RKO (cell line): ENCODE measurements around the gene METTL18.
A peak's percentile ranks its signal among the peaks of the same experiment; 100 is the strongest.

Experiments
- DNase-seq: peaks from one replicate; pipeline ENCODE4 v3.0.0-alpha.2; 2016; ENCODE audit warnings: low spot score

Gene METTL18

GRCh38 chr1:169785267-169785666 is 9.4 kb downstream of the METTL18 start:
- DNase-seq = no peak

GRCh38 chr1:169784102-169784501 is 10.6 kb downstream of the METTL18 start:
- DNase-seq = no peak

- no peak for DNase-seq
These were observed 12.1 kb downstream of the METTL18 start for GRCh38 chr1:169782596-169782995.

- no peak for DNase-seq
These were observed 14.7 kb downstream of the METTL18 start for GRCh38 chr1:169779970-169780369.

GRCh38 chr1:169779150-169779549 is 15.6 kb downstream of the METTL18 start:
- DNase-seq = no peak

- DNase-seq = no peak
These were observed 18.3 kb downstream of the METTL18 start for GRCh38 chr1:169776440-169776839.

- DNase-seq = no peak
These were observed 26.5 kb downstream of the METTL18 start for GRCh38 chr1:169768161-169768560.

- DNase-seq = no peak
These were observed 29.0 kb downstream of the METTL18 start for GRCh38 chr1:169765580-169766331.

- no peak for DNase-seq
These were observed 29.8 kb downstream of the METTL18 start for GRCh38 chr1:169764919-169765318.

- no peak for DNase-seq
These were observed 32.0 kb downstream of the METTL18 start for GRCh38 chr1:169762699-169763098.

GRCh38 chr1:169759038-169759437 is 35.7 kb downstream of the METTL18 start:
- DNase-seq = no peak

- DNase-seq = peak; percentile 4
These were observed 41.2 kb downstream of the METTL18 start for GRCh38 chr1:169753549-169753948.

GRCh38 chr1:169750041-169750440 is 44.7 kb downstream of the METTL18 start:
- no peak for DNase-seq

- DNase-seq = no peak
These were observed 48.2 kb downstream of the METTL18 start for GRCh38 chr1:169746550-169746949.

- DNase-seq = no peak
These were observed 49.5 kb downstream of the METTL18 start for GRCh38 chr1:169745015-169745861.
